Vagina (tissue), 2 donors: ENCODE results near the gene SNRNP27. TPM values are rescaled to one million over a fixed set of nuclear protein-coding genes. Genes with fewer than 3 reads are reported as not detected.
"Not testable (repeated sequence)": the region's sequence is repeated elsewhere in the genome, so short reads cannot be mapped to it uniquely, and the experiment has no call there.

ENCODE experiments used
- DNase-seq, 2 donors: peaks; one replicate each; pipeline ENCODE4 v3.0.0-alpha.2; 2017; ENCODE audit errors: extremely low spot score in 2 of 2
- H3K27ac ChIP-seq: fragments of 200-600 bp; sonication (generic); one replicate; pipeline ENCODE4 v1.5.1; 2019
- H3K27me3 ChIP-seq: fragments of 200-600 bp; sonication (generic); one replicate; pipeline ENCODE4 v1.5.1; 2019
- H3K36me3 ChIP-seq, 2 donors: fragments of 200-600 bp; sonication (generic); one replicate each; pipeline ENCODE4 v1.5.1; 2017 to 2019
- H3K4me1 ChIP-seq: fragments of 200-600 bp; sonication (generic); one replicate; pipeline ENCODE4 v1.5.1; 2019
- H3K4me3 ChIP-seq, 2 donors: fragments of 200-600 bp; sonication (generic); 1 replicate in 1 of 2; 2 replicates in 1 of 2; pipeline ENCODE4 v1.5.1; 2016 to 2019
- H3K9me3 ChIP-seq: fragments of 200-600 bp; sonication (generic); one replicate; pipeline ENCODE4 v1.5.1; 2019
- POLR2A ChIP-seq, 2 donors: fragments of 450-650 bp; IDR thresholded peaks; one replicate each; pipeline ENCODE4 v1.6.1; 2017; ENCODE audit warnings: antibody characterized with exemption in 2 of 2, mild to moderate bottlenecking in 2 of 2, moderate library complexity in 2 of 2
- POLR2AphosphoS5 ChIP-seq, 2 donors: sonication (generic); formaldehyde crosslinking; IDR thresholded peaks; one replicate each; pipeline ENCODE4 v1.9.0; 2017; ENCODE audit warnings: antibody characterized with exemption in 2 of 2, mild to moderate bottlenecking in 2 of 2, low read depth in 1 of 2; ENCODE audit not compliant: insufficient read depth in 1 of 2
- intact Hi-C: fragments of 100-400 bp; cut with DNase I; formaldehyde crosslinking; loops from one replicate; pipeline ENCODE4 v1.15.1; 2023
- total RNA-seq: library from RNA; depleted of rRNA; stranded (reverse); fragments of >200 nt; gene quantifications from one replicate; pipeline ENCODE4 v1.2.3, GENCODE V29; 2016
- TF ChIP-seq, protein P1 (sequence below), 3 experiments: fragments of 450-650 bp in 2 of 3; fragments of 200-600 bp in 1 of 3; sonication (generic) in 1 of 3; IDR thresholded peaks; one replicate each; pipeline ENCODE4 v1.5.1; 2017 to 2019; ENCODE audit warnings: antibody characterized with exemption in 3 of 3, mild to moderate bottlenecking in 2 of 3, moderate library complexity in 2 of 3

SNRNP27 gene
- total RNA-seq, 1 donor from 2014 or later = 62.9 TPM

DNA sequence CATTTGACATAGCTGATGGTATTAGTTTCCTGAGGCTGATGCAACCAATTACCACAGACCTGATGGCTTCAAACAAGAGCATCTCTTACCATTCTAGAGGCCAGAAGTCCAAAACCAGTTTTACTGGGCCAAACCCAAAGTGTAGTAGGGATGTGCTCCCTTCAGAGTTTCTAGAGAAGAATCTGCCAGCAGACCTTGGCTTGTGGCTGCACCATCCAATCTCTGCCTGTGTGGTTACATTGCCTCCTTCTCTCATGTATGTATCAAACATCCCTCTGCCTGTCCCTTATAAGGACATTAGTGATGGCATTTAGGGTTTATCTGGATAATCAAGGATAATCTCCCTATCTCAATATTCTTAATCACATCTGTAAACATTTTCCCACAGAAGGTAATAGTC is 4.5 kb upstream of the SNRNP27 start:
- H3K36me3 ChIP-seq = no peaks in the 10 kb centered on the region
- no peaks in the 10 kb centered on the region for H3K9me3 ChIP-seq
- no peak overlapping the region for H3K4me3 ChIP-seq
- no peak overlapping the region for H3K27ac ChIP-seq
- intact Hi-C loops = no loop called here
- H3K27me3 ChIP-seq = no peaks in the 10 kb centered on the region
- H3K4me1 ChIP-seq = peaks cover under 1% of the 10 kb centered on the region
- TF ChIP-seq, protein P1, sequence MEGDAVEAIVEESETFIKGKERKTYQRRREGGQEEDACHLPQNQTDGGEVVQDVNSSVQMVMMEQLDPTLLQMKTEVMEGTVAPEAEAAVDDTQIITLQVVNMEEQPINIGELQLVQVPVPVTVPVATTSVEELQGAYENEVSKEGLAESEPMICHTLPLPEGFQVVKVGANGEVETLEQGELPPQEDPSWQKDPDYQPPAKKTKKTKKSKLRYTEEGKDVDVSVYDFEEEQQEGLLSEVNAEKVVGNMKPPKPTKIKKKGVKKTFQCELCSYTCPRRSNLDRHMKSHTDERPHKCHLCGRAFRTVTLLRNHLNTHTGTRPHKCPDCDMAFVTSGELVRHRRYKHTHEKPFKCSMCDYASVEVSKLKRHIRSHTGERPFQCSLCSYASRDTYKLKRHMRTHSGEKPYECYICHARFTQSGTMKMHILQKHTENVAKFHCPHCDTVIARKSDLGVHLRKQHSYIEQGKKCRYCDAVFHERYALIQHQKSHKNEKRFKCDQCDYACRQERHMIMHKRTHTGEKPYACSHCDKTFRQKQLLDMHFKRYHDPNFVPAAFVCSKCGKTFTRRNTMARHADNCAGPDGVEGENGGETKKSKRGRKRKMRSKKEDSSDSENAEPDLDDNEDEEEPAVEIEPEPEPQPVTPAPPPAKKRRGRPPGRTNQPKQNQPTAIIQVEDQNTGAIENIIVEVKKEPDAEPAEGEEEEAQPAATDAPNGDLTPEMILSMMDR (IDR thresholded peaks at IDR 0.05) = no peak
- DNase-seq = no peak

GRCh38 chr2:69890881-69891280 is 2.9 kb upstream of the SNRNP27 start:
- intact Hi-C loops = no loop called here
- TF ChIP-seq, protein P1 (IDR thresholded peaks at IDR 0.05) = no peak
- TF ChIP-seq POLR2A (IDR thresholded peaks at IDR 0.05) (no peak), POLR2AphosphoS5 (IDR thresholded peaks at IDR 0.05; ENCODE audit: insufficient read depth in 1 of 2, low read depth in 1 of 2) (no peak)
- no peak overlapping the region for H3K27ac ChIP-seq
- H3K4me3 ChIP-seq = no peak overlapping the region
- H3K27me3 ChIP-seq = no peaks in the 10 kb centered on the region
- DNase-seq = no peak
- H3K9me3 ChIP-seq = no peaks in the 10 kb centered on the region
- H3K4me1 ChIP-seq = peaks cover 16% of the 10 kb centered on the region
- H3K36me3 ChIP-seq = peaks cover 0 to 4% of the 10 kb centered on the region in 2 donors

- DNase-seq, H3K9me3 ChIP-seq, H3K27me3 ChIP-seq, intact Hi-C loops: not testable (repeated sequence)
- peak overlapping the region; percentile 57 to 77 for H3K4me3 ChIP-seq
- peak overlapping the region; percentile 75 for H3K27ac ChIP-seq
- H3K4me1 ChIP-seq = peaks cover 18% of the 10 kb centered on the region
- H3K36me3 ChIP-seq = peaks cover 0 to 24% of the 10 kb centered on the region in 2 donors
Observed at GRCh38 chr2:69892838-69893424, 825 bp upstream of the SNRNP27 start.

GRCh38 chr2:69894737-69895136 is 981 bp downstream of the SNRNP27 start:
- H3K4me1 ChIP-seq = peaks cover 18% of the 10 kb centered on the region
- DNase-seq, H3K9me3 ChIP-seq, intact Hi-C loops, H3K27me3 ChIP-seq: not testable (repeated sequence)
- peaks cover 0 to 36% of the 10 kb centered on the region in 2 donors for H3K36me3 ChIP-seq
- peak overlapping the region; percentile 75 for H3K27ac ChIP-seq
- H3K4me3 ChIP-seq = peak overlapping the region; percentile 57 to 77

DNA sequence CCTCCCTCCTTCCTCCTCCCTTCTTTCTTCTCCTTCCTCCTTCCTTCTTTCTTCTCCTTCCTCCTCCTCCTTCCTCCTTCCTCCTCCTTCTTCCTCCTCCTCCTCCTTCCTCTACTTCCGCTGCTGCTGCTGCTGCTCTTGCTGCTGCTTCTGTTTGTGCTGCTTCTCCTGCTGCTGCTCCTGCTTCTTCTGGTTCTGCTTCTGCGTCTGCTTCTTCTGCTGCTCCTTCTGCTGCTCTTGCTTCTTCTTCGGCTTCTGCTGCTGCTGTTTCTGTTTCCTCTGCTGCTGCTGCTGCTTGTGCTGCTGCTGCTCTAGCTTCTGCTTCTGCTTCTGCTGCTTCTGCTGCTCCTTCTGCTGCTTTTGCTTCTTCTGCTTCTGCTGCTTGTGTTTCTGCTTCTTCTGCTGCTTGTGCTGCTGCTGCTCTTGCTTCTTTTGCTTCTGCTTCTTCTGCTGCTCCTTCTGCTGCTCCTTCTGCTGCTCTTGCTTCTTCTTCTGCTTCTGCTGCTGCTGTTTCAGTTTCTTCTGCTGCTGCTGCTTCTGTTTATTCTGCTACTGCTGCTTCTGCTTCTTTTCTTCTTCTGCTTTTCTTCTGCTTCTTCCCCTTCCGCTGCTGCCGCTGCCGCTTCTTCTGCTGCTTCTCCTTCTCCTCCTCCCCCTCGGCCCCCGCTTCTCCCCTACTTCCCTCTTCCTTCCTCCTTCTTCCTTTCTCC is 8.6 kb downstream of the SNRNP27 start:
- Histone ChIP-seq H3K9me3 (no peaks in the 10 kb centered on the region), H3K27ac (no peak overlapping the region), H3K36me3 (peaks cover 0 to 57% of the 10 kb centered on the region in 2 donors), H3K4me1 (no peaks in the 10 kb centered on the region), H3K27me3 (no peaks in the 10 kb centered on the region), H3K4me3 (no peak overlapping the region)
- no peak for DNase-seq
- TF ChIP-seq, protein P1 (IDR thresholded peaks at IDR 0.05) = no peak
- TF ChIP-seq POLR2AphosphoS5 (IDR thresholded peaks at IDR 0.05; ENCODE audit: insufficient read depth in 1 of 2, low read depth in 1 of 2) = no peak
- TF ChIP-seq POLR2A (IDR thresholded peaks at IDR 0.05) = no peak
- intact Hi-C loops = no loop called here

DNA sequence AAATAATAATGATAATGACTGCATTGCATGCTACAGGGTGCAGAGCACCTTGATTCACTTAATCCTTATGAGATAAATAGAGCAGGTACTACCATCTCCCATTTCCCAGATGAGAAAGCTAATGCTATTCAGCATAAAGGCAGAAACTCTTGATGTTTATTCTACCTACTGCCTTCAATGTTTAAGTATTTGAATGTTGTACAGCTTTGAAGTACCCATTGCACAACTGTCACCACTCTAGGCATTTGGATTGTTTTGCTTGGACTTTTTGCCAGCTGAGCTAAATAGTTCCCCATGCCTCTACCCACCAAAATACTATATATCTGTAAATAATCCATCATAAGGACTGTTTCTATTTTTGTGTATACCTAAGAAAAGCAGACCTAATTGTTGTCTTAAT is 13.5 kb downstream of the SNRNP27 start:
- H3K36me3 ChIP-seq = peaks cover 0 to 51% of the 10 kb centered on the region in 2 donors
- TF ChIP-seq, protein P1 (IDR thresholded peaks at IDR 0.05) = no peak
- TF ChIP-seq POLR2A (IDR thresholded peaks at IDR 0.05) (no peak), POLR2AphosphoS5 (IDR thresholded peaks at IDR 0.05; ENCODE audit: insufficient read depth in 1 of 2, low read depth in 1 of 2) (no peak)
- intact Hi-C loops = no loop called here

More for the DNA sequence above, 13.5 kb downstream of the SNRNP27 start:
- Histone ChIP-seq H3K9me3 (no peaks in the 10 kb centered on the region), H3K27me3 (no peaks in the 10 kb centered on the region), H3K4me3 (no peak overlapping the region), H3K27ac (no peak overlapping the region), H3K4me1 (no peaks in the 10 kb centered on the region)
- no peak for DNase-seq
